ENCODE results near the gene RHBDL1. TPM values are rescaled to one million over a fixed set of nuclear protein-coding genes. Genes with fewer than 3 reads are reported as not detected.

The RHBDL1 gene
- total and polyA plus RNA-seq, 9 of the 15 experiments (the other 6 are each of a cell fraction or from before 2014, with no cell fraction given): 0.03 to 5.6 (median 1.3) TPM; not detected in 1

DNA sequence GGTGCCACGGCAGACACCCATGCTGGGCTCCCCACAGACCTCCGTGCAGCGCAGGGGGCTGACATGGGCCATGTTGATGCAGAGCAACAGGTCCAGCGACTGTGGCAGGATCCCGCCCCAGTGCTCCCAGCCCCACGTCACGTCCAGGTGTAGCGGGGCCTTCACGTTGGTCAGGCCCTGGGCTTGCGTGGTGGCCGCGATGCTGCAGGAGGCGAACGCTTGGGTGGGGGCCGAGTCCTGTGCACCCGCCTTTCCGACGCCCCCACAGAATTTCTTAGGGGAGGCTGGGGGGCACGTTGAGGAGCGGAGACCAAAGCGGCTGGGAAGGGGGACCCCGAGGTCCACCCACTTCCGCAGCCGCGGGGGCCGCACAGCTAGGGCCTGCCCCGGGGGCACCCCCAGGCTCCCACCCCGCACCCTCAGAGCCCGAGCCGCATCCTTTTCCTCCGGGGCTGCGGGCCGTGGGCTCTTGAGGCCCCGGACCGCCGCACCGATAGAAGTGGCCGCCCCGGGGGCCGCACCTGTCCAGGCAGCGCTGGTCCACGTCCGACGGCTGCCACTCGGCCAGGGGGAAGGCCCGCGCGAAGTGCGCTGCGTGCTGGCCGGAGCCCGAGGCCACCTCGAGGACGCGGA, 39.8 kb upstream of the RHBDL1 start:
- peak overlapping the region; percentile 87 for H3K4me3 ChIP-seq
- H3K9me3 ChIP-seq (replicated peaks; ENCODE audit: control insufficient read depth, insufficient read depth, low read depth, low read length): no peaks in the 10 kb centered on the region
- H3K4me2 ChIP-seq (ENCODE audit: insufficient read depth, low read length): peak overlapping the region; percentile 92
- ATAC-seq (peak; percentile 2; the same call in 2 of the 3 replicates), DNase-seq (ENCODE audit: extremely low read depth in 1 of 4, low spot score in 3 of 4) (peak in 2 of 4 experiments; percentile 41 to 42), FAIRE-seq (no peak)
- H3K4me1 ChIP-seq (replicated peaks in 1 of 2; ENCODE audit: control insufficient read depth in 2 of 2, insufficient read depth in 2 of 2, low read length in 2 of 2): peaks cover 21 to 83% of the 10 kb centered on the region in 2 experiments
- no peaks in the 10 kb centered on the region for H3K27me3 ChIP-seq (ENCODE audit: control insufficient read depth in 2 of 2, insufficient read depth in 2 of 2, low read length in 2 of 2)
- peak overlapping the region; percentile 97 for H2AFZ ChIP-seq (ENCODE audit: low read depth, low read length)
- no TSS peak for BruUV-seq (replicated peaks)
- ChIA-PET CTCF (ENCODE audit: low intra/inter-chr PET ratio) (interaction anchor here (1.8 kb wide), 1 partner anchor 32 kb away, joined by 7 read pairs; the partner anchor contains the start of gene RHOT2), POLR2A (interaction anchor here (0.6 to 2.2 kb wide), 13 partner anchors 11 to 1043 kb away, joined by 3 to 8 read pairs (median 4); partner anchors contain the start of genes NHLRC4 and RHOT2)
- H3K79me2 ChIP-seq (ENCODE audit: control insufficient read depth, insufficient read depth, low read length): peaks cover 22% of the 10 kb centered on the region
- no peaks in the 10 kb centered on the region for H4K20me1 ChIP-seq (replicated peaks; ENCODE audit: control insufficient read depth, insufficient read depth, low read length)
- H3K9ac ChIP-seq (ENCODE audit: insufficient read depth in 1 of 2, low read depth in 2 of 2, low read length in 2 of 2): peak overlapping the region; percentile 87 to 99
- in situ Hi-C loops (cut with MboI): no loop called here
- 1% methylated on average over 42 of the region's 55 CpGs for WGBS (ENCODE audit: insufficient coverage, low coverage, missing lambda C conversion rate)
- peaks cover 25% of the 10 kb centered on the region; the same call in 1 of the 3 replicates for H3K36me3 ChIP-seq (ENCODE audit: control insufficient read depth, insufficient read depth, low read length)
- H3K27ac ChIP-seq (ENCODE audit: extremely low read depth, low read depth, low read length): peak overlapping the region; percentile 93
- H3K9me1 ChIP-seq (ENCODE audit: control insufficient read depth, insufficient read depth, low read length): no peaks in the 10 kb centered on the region
- intact Hi-C loops (cut with micrococcal nuclease): loop anchor here (2.0 to 5.0 kb wide), 2 partner anchors 13 to 42 kb away; partner anchors contain the start of gene RHBDL1
- TF ChIP-seq ERF (CRISPR knock-in tag; IDR thresholded peaks at IDR 0.05) (0 out of 2 replicates have a peak, but pooled peaks have one; percentile 55), POLR2G (IDR thresholded peaks at IDR 0.05; ENCODE audit: low read depth, low read length) (no peak; the same call in 1 of the 2 replicates)
- TF ChIP-seq, protein P1, sequence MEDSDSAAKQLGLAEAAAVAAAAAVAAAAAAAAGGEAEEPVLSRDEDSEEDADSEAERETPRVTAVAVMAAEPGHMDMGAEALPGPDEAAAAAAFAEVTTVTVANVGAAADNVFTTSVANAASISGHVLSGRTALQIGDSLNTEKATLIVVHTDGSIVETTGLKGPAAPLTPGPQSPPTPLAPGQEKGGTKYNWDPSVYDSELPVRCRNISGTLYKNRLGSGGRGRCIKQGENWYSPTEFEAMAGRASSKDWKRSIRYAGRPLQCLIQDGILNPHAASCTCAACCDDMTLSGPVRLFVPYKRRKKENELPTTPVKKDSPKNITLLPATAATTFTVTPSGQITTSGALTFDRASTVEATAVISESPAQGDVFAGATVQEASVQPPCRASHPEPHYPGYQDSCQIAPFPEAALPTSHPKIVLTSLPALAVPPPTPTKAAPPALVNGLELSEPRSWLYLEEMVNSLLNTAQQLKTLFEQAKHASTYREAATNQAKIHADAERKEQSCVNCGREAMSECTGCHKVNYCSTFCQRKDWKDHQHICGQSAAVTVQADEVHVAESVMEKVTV (CRISPR knock-in tag; IDR thresholded peaks at IDR 0.05): 0 out of 2 replicates have a peak, but pooled peaks have one; percentile 25
- TF ChIP-seq, protein P2, sequence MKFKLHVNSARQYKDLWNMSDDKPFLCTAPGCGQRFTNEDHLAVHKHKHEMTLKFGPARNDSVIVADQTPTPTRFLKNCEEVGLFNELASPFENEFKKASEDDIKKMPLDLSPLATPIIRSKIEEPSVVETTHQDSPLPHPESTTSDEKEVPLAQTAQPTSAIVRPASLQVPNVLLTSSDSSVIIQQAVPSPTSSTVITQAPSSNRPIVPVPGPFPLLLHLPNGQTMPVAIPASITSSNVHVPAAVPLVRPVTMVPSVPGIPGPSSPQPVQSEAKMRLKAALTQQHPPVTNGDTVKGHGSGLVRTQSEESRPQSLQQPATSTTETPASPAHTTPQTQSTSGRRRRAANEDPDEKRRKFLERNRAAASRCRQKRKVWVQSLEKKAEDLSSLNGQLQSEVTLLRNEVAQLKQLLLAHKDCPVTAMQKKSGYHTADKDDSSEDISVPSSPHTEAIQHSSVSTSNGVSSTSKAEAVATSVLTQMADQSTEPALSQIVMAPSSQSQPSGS (CRISPR knock-in tag; IDR thresholded peaks at IDR 0.05): 0 out of 2 replicates have a peak, but pooled peaks have one; percentile 34
- TF ChIP-seq, protein P3, sequence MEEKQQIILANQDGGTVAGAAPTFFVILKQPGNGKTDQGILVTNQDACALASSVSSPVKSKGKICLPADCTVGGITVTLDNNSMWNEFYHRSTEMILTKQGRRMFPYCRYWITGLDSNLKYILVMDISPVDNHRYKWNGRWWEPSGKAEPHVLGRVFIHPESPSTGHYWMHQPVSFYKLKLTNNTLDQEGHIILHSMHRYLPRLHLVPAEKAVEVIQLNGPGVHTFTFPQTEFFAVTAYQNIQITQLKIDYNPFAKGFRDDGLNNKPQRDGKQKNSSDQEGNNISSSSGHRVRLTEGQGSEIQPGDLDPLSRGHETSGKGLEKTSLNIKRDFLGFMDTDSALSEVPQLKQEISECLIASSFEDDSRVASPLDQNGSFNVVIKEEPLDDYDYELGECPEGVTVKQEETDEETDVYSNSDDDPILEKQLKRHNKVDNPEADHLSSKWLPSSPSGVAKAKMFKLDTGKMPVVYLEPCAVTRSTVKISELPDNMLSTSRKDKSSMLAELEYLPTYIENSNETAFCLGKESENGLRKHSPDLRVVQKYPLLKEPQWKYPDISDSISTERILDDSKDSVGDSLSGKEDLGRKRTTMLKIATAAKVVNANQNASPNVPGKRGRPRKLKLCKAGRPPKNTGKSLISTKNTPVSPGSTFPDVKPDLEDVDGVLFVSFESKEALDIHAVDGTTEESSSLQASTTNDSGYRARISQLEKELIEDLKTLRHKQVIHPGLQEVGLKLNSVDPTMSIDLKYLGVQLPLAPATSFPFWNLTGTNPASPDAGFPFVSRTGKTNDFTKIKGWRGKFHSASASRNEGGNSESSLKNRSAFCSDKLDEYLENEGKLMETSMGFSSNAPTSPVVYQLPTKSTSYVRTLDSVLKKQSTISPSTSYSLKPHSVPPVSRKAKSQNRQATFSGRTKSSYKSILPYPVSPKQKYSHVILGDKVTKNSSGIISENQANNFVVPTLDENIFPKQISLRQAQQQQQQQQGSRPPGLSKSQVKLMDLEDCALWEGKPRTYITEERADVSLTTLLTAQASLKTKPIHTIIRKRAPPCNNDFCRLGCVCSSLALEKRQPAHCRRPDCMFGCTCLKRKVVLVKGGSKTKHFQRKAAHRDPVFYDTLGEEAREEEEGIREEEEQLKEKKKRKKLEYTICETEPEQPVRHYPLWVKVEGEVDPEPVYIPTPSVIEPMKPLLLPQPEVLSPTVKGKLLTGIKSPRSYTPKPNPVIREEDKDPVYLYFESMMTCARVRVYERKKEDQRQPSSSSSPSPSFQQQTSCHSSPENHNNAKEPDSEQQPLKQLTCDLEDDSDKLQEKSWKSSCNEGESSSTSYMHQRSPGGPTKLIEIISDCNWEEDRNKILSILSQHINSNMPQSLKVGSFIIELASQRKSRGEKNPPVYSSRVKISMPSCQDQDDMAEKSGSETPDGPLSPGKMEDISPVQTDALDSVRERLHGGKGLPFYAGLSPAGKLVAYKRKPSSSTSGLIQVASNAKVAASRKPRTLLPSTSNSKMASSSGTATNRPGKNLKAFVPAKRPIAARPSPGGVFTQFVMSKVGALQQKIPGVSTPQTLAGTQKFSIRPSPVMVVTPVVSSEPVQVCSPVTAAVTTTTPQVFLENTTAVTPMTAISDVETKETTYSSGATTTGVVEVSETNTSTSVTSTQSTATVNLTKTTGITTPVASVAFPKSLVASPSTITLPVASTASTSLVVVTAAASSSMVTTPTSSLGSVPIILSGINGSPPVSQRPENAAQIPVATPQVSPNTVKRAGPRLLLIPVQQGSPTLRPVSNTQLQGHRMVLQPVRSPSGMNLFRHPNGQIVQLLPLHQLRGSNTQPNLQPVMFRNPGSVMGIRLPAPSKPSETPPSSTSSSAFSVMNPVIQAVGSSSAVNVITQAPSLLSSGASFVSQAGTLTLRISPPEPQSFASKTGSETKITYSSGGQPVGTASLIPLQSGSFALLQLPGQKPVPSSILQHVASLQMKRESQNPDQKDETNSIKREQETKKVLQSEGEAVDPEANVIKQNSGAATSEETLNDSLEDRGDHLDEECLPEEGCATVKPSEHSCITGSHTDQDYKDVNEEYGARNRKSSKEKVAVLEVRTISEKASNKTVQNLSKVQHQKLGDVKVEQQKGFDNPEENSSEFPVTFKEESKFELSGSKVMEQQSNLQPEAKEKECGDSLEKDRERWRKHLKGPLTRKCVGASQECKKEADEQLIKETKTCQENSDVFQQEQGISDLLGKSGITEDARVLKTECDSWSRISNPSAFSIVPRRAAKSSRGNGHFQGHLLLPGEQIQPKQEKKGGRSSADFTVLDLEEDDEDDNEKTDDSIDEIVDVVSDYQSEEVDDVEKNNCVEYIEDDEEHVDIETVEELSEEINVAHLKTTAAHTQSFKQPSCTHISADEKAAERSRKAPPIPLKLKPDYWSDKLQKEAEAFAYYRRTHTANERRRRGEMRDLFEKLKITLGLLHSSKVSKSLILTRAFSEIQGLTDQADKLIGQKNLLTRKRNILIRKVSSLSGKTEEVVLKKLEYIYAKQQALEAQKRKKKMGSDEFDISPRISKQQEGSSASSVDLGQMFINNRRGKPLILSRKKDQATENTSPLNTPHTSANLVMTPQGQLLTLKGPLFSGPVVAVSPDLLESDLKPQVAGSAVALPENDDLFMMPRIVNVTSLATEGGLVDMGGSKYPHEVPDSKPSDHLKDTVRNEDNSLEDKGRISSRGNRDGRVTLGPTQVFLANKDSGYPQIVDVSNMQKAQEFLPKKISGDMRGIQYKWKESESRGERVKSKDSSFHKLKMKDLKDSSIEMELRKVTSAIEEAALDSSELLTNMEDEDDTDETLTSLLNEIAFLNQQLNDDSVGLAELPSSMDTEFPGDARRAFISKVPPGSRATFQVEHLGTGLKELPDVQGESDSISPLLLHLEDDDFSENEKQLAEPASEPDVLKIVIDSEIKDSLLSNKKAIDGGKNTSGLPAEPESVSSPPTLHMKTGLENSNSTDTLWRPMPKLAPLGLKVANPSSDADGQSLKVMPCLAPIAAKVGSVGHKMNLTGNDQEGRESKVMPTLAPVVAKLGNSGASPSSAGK (IDR thresholded peaks at IDR 0.05): peak; percentile 92

All from K562 (cell line).